Gastroesophageal sphincter (tissue), 4 donors: ENCODE results near the gene TMEM135. TPM values are rescaled to one million over a fixed set of nuclear protein-coding genes. Genes with fewer than 3 reads are reported as not detected.

Experiments
- ATAC-seq: fragments of 150-250 bp; one replicate; pipeline ENCODE4 v1.9.1; 2016; ENCODE audit warnings: mild to moderate bottlenecking, moderate library complexity
- H3K27ac ChIP-seq, 4 donors: fragments of 200-600 bp; sonication (generic) in 3 of 4; 1 replicate in 3 of 4; 2 replicates in 1 of 4; pipeline ENCODE4 v1.5.1; 2016 to 2019
- H3K27me3 ChIP-seq: fragments of 200-600 bp; sonication (generic); one replicate; pipeline ENCODE4 v1.5.1; 2019
- H3K36me3 ChIP-seq, 2 donors: fragments of 200-600 bp; sonication (generic); one replicate each; pipeline ENCODE4 v1.5.1; 2019; ENCODE audit warnings: control low read depth in 1 of 2
- H3K4me1 ChIP-seq, 3 donors: fragments of 200-600 bp; sonication (generic); 1 replicate in 2 of 3; 2 replicates in 1 of 3; pipeline ENCODE4 v1.5.1; 2016 to 2019; ENCODE audit warnings: control low read depth in 2 of 3
- H3K4me3 ChIP-seq, 2 donors: fragments of 200-600 bp; sonication (generic); one replicate each; pipeline ENCODE4 v1.5.1; 2019; ENCODE audit warnings: mild to moderate bottlenecking in 1 of 2, moderate library complexity in 1 of 2
- H3K9me3 ChIP-seq, 3 donors: fragments of 200-600 bp; sonication (generic); one replicate each; pipeline ENCODE4 v1.5.1; 2017 to 2019; ENCODE audit warnings: control low read depth in 2 of 3
- CTCF ChIP-seq, 4 experiments: fragments of 200-600 bp in 2 of 4; fragments of 450-650 bp in 2 of 4; sonication (generic) in 1 of 4; IDR thresholded peaks; one replicate each; pipeline ENCODE4 v1.5.1; 2017 to 2019; ENCODE audit warnings: antibody characterized with exemption in 4 of 4, mild to moderate bottlenecking in 2 of 4, moderate library complexity in 2 of 4
- EP300 ChIP-seq: sonication (generic); formaldehyde crosslinking; IDR thresholded peaks from one replicate; pipeline ENCODE4 v1.6.1; 2017; ENCODE audit warnings: antibody characterized with exemption, mild to moderate bottlenecking
- POLR2A ChIP-seq, 2 donors: fragments of 450-650 bp; IDR thresholded peaks; one replicate each; pipeline ENCODE4 v1.6.1; 2017; ENCODE audit warnings: antibody characterized with exemption in 2 of 2, mild to moderate bottlenecking in 2 of 2, moderate library complexity in 1 of 2
- POLR2AphosphoS5 ChIP-seq: sonication (generic); formaldehyde crosslinking; IDR thresholded peaks from one replicate; pipeline ENCODE4 v1.6.1; 2017; ENCODE audit warnings: antibody characterized with exemption
- WGBS, 2 donors: methylation state at CpG; one replicate each; pipeline ENCODE4 v1.1.5; 2018; ENCODE audit warnings: low coverage in 1 of 2; 5-methylcytosine and 5-hydroxymethylcytosine counted together
- total RNA-seq, 4 donors: library from RNA; depleted of rRNA; stranded (reverse); fragments of >200 nt; gene quantifications; one replicate each; pipeline ENCODE4 v1.1.0, GENCODE V29; 2016

Gene TMEM135
- total RNA-seq, 4 donors from 2014 or later, result 9.6 to 25.7 (median 17.0) TPM

- WGBS, 2 donors, result 77 to 83% methylated on average over 1 to 4 of the region's 6 CpGs
- ATAC-seq, result no peak
- H3K27me3 ChIP-seq, result no peaks in the 10 kb centered on the region
These were observed 321.7 kb downstream of the TMEM135 start for GRCh38 chr11:87359401-87359800.

GRCh38 chr11:87361891-87362290, 324.2 kb downstream of the TMEM135 start:
- Histone ChIP-seq H3K27ac (no peak overlapping the region), H3K9me3 (no peaks in the 10 kb centered on the region), H3K27me3 (no peaks in the 10 kb centered on the region), H3K36me3 (no peaks in the 10 kb centered on the region), H3K4me3 (no peak overlapping the region), H3K4me1 (no peaks in the 10 kb centered on the region)
- no peak for ATAC-seq
- TF ChIP-seq POLR2AphosphoS5, result no peak
- TF ChIP-seq POLR2A (IDR thresholded peaks at IDR 0.05), result no peak
- TF ChIP-seq CTCF (IDR thresholded peaks at IDR 0.05), result no peak
- no peak for TF ChIP-seq EP300
- WGBS, 2 donors, result 86 to 100% methylated on average over 1 of the region's 5 CpGs

More at GRCh38 chr11:87359401-87359800, 321.7 kb downstream of the TMEM135 start:
- Histone ChIP-seq H3K9me3 (no peaks in the 10 kb centered on the region), H3K27ac (no peak overlapping the region), H3K4me1 (peaks cover 0 to 6% (median 0%) of the 10 kb centered on the region in 3 donors), H3K36me3 (no peaks in the 10 kb centered on the region), H3K4me3 (no peak overlapping the region)
- TF ChIP-seq CTCF (IDR thresholded peaks at IDR 0.05), result no peak
- no peak for TF ChIP-seq POLR2A (IDR thresholded peaks at IDR 0.05)
- TF ChIP-seq POLR2AphosphoS5, result no peak
- no peak for TF ChIP-seq EP300

GRCh38 chr11:87366346-87366745, 328.6 kb downstream of the TMEM135 start:
- Histone ChIP-seq H3K9me3 (no peaks in the 10 kb centered on the region), H3K27ac (no peak overlapping the region), H3K27me3 (no peaks in the 10 kb centered on the region), H3K36me3 (no peaks in the 10 kb centered on the region), H3K4me3 (no peak overlapping the region), H3K4me1 (no peaks in the 10 kb centered on the region)
- TF ChIP-seq CTCF (IDR thresholded peaks at IDR 0.05) (no peak), POLR2AphosphoS5 (no peak), POLR2A (IDR thresholded peaks at IDR 0.05) (no peak), EP300 (no peak)
- no peak for ATAC-seq

- no peak for ATAC-seq
- Histone ChIP-seq H3K27ac (no peak overlapping the region), H3K27me3 (no peaks in the 10 kb centered on the region), H3K36me3 (no peaks in the 10 kb centered on the region), H3K4me3 (no peak overlapping the region), H3K9me3 (no peaks in the 10 kb centered on the region), H3K4me1 (no peaks in the 10 kb centered on the region)
- TF ChIP-seq CTCF (IDR thresholded peaks at IDR 0.05), result no peak
- WGBS, 2 donors, result 80 to 83% methylated on average over 1 to 2 of the region's 2 CpGs
These were observed 329.1 kb downstream of the TMEM135 start for GRCh38 chr11:87366763-87367405.

GRCh38 chr11:87368151-87368550, 330.4 kb downstream of the TMEM135 start:
- no peak for ATAC-seq
- Histone ChIP-seq H3K36me3 (no peaks in the 10 kb centered on the region), H3K9me3 (no peaks in the 10 kb centered on the region), H3K27ac (no peak overlapping the region), H3K4me1 (no peaks in the 10 kb centered on the region), H3K4me3 (no peak overlapping the region), H3K27me3 (no peaks in the 10 kb centered on the region)
- WGBS, 2 donors, result 46 to 50% methylated on average over 1 of the region's 1 CpG
- TF ChIP-seq POLR2A (IDR thresholded peaks at IDR 0.05), result no peak
- no peak for TF ChIP-seq CTCF (IDR thresholded peaks at IDR 0.05)
- no peak for TF ChIP-seq POLR2AphosphoS5
- TF ChIP-seq EP300, result no peak
